ENCODE data around the gene MS4A10. TPM values are rescaled to one million over a fixed set of nuclear protein-coding genes. Genes with fewer than 3 reads are reported as not detected.

MS4A10 gene
- polyA plus RNA-seq, 3 donors from 2014 or later = not detected

- no peaks in the 10 kb centered on the region for H3K4me1 Mint-ChIP-seq
- DNase-seq = no peak
- no peak overlapping the region for H3K27ac Mint-ChIP-seq
- H3K27me3 Mint-ChIP-seq (ENCODE audit: low read depth in 3 of 3) = peaks cover 4 to 7% (median 4%) of the 10 kb centered on the region in 3 donors
- H3K9me3 Mint-ChIP-seq = peaks cover 0 to 2% (median 0%) of the 10 kb centered on the region in 6 donors
- H3K36me3 Mint-ChIP-seq = no peaks in the 10 kb centered on the region
- no peak overlapping the region for H3K4me3 Mint-ChIP-seq
Measured at GRCh38 chr11:60831501-60832079, 46.5 kb downstream of the MS4A10 start.

- Mint-ChIP-seq H3K4me1 (no peaks in the 10 kb centered on the region), H3K4me3 (no peak overlapping the region), H3K9me3 (no peaks in the 10 kb centered on the region), H3K27me3 (ENCODE audit: low read depth in 3 of 3) (peaks cover 0 to 7% (median 2%) of the 10 kb centered on the region in 3 donors), H3K27ac (no peak overlapping the region), H3K36me3 (no peaks in the 10 kb centered on the region)
- DNase-seq = no peak
Measured at GRCh38 chr11:60834742-60835533, 49.8 kb downstream of the MS4A10 start.

DNA sequence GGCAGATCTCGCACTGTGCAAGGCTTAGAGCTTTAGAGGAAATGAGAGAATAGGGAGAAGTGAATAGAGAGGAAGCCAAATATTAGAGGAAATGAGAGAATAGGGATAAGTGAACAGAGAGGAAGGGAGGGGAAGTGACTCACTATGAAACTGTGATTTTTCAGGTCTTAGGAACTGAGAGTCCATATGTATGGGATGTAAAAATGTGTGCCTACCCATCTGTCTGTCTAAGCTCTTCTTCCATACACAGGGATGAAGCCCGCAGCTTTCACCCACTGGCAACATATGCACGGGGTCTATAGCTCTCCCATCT is 50.4 kb downstream of the MS4A10 start:
- Mint-ChIP-seq H3K27me3 (ENCODE audit: low read depth in 3 of 3) (peaks cover 0 to 7% (median 2%) of the 10 kb centered on the region in 3 donors), H3K4me3 (no peak overlapping the region), H3K36me3 (no peaks in the 10 kb centered on the region), H3K9me3 (no peaks in the 10 kb centered on the region), H3K27ac (no peak overlapping the region), H3K4me1 (no peaks in the 10 kb centered on the region)
- no peak for DNase-seq

DNA sequence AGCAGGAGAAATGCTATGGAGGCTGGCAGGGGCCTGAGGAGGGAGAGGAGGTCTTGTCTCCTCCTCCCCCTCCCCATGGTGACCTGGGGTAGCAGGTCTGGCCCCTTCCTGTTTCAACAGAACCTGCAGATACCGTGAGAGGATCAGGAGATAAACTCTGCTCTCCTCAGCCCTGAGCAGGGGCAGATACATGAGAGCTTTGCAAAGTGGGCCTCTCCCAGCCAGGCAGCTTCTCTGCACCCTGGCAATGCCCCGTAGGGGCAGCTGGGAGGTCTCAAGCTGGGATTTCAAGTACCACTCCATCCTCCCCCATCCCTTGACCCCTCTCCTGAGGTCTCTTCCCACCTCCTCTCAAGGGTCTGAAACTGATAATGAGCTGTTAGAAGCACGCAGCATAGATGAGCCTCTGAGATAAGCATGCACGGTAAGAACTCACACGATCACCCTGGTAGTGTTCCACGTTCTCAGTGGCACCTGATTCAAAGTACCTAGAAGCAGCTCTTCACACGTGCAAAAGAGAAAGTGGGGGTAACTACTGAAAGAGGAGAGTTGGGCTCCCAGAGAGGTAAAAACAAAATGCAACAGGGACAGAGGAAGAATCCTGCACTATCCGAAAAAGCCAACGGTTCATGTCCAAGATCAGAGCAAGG is 51.9 kb downstream of the MS4A10 start:
- Mint-ChIP-seq H3K9me3 (no peaks in the 10 kb centered on the region), H3K27me3 (ENCODE audit: low read depth in 3 of 3) (peaks cover 3 to 16% (median 8%) of the 10 kb centered on the region in 3 donors), H3K36me3 (peaks cover 0 to 3% (median 0%) of the 10 kb centered on the region in 3 donors), H3K27ac (peak overlapping the region in 1 of 6 donors; percentile 8), H3K4me3 (no peak overlapping the region), H3K4me1 (peaks cover 12% of the 10 kb centered on the region in 2 donors)
- no peak for DNase-seq

DNA sequence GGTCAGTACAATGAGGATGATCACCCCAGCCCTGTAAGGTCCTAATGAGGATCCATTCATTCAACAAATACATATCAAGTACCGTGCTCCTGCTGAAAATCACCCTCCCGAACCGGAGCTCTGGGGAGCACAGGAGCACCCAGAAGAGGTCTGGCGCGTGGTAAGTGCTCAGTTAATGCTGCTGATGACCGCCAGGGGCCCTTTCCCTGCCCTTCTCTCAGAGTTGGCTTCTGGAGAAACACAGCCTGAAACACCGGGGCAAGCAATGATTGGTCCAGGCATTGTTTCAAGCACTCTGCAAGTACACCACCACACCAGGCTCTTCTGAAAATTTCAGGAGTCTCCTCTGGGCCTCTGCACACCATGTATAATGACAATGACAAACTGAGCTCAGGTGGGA is 53.0 kb downstream of the MS4A10 start:
- Mint-ChIP-seq H3K36me3 (peaks cover 0 to 3% (median 0%) of the 10 kb centered on the region in 3 donors), H3K27me3 (ENCODE audit: low read depth in 3 of 3) (peaks cover 5 to 17% (median 11%) of the 10 kb centered on the region in 3 donors), H3K9me3 (no peaks in the 10 kb centered on the region), H3K27ac (no peak overlapping the region), H3K4me3 (no peak overlapping the region), H3K4me1 (peaks cover 24% of the 10 kb centered on the region in 2 donors)
- DNase-seq = no peak

- Mint-ChIP-seq H3K4me3 (peak overlapping the region; percentile 89 to 94 (median 93)), H3K36me3 (peaks cover 0 to 3% (median 0%) of the 10 kb centered on the region in 3 donors), H3K4me1 (peaks cover 41 to 46% of the 10 kb centered on the region in 2 donors), H3K27me3 (ENCODE audit: low read depth in 3 of 3) (peaks cover 5 to 17% (median 11%) of the 10 kb centered on the region in 3 donors), H3K9me3 (no peaks in the 10 kb centered on the region), H3K27ac (peak overlapping the region; percentile 57 to 90 (median 82))
- no peak for DNase-seq
Measured at GRCh38 chr11:60840470-60841430, 55.6 kb downstream of the MS4A10 start.

DNA sequence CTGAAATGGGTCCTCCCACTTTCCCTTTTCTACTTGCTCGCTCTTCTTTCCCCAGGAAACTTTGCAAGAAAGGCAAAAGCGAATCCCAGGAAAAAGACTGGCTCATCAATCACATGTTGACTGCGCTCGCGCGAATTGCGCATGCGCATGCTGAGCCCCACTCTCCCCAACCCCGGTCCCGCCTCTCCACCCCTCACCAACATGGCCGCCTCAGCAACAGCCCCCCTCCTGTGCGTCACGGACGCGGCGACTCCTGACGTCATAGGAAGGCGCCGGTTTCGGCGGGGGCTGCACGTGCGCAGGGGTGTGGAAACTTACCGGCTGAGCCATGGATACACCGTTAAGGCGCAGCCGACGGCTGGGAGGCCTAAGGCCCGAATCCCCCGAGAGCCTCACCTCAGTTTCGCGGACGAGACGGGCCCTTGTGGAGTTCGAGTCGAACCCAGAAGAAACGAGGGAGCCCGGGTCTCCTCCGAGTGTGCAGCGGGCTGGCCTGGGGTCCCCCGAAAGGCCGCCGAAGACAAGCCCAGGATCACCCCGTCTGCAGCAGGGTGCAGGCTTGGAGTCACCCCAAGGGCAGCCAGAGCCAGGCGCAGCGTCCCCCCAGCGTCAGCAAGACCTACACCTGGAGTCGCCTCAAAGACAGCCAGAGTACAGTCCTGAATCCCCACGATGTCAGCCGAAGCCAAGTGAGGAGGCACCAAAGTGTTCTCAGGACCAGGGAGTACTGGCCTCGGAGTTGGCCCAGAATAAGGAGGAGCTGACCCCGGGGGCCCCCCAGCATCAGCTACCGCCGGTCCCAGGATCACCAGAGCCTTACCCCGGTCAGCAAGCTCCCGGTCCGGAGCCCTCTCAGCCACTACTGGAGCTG is 56.9 kb downstream of the MS4A10 start, which contains the start of gene CCDC86:
CCDC86 (plus strand) TSS at position 317 of the 871 bp plus-strand sequence; CDS start at position 329, 12 bp downstream.
- Mint-ChIP-seq H3K36me3 (peaks cover 0 to 3% (median 0%) of the 10 kb centered on the region in 3 donors), H3K4me1 (peaks cover 41 to 46% of the 10 kb centered on the region in 2 donors), H3K4me3 (peak within 1 kb of the TSS; percentile 89 to 94 (median 93)), H3K27ac (peak within 1 kb of the TSS; percentile 87 to 98 (median 96)), H3K9me3 (no peaks in the 10 kb centered on the region), H3K27me3 (ENCODE audit: low read depth in 3 of 3) (peaks cover 5 to 13% (median 11%) of the 10 kb centered on the region in 3 donors)
- DNase-seq = peak; percentile 97 to 98 (median 98)

GRCh38 chr11:60842668-60843600 is 57.8 kb downstream of the MS4A10 start:
- Mint-ChIP-seq H3K27ac (peak overlapping the region; percentile 54 to 98 (median 92)), H3K36me3 (peaks cover 0 to 3% (median 0%) of the 10 kb centered on the region in 3 donors), H3K9me3 (no peaks in the 10 kb centered on the region), H3K4me1 (peaks cover 41 to 46% of the 10 kb centered on the region in 2 donors), H3K4me3 (peak overlapping the region; percentile 89 to 94 (median 93)), H3K27me3 (ENCODE audit: low read depth in 3 of 3) (peaks cover 5 to 13% (median 11%) of the 10 kb centered on the region in 3 donors)
- DNase-seq = no peak

DNA sequence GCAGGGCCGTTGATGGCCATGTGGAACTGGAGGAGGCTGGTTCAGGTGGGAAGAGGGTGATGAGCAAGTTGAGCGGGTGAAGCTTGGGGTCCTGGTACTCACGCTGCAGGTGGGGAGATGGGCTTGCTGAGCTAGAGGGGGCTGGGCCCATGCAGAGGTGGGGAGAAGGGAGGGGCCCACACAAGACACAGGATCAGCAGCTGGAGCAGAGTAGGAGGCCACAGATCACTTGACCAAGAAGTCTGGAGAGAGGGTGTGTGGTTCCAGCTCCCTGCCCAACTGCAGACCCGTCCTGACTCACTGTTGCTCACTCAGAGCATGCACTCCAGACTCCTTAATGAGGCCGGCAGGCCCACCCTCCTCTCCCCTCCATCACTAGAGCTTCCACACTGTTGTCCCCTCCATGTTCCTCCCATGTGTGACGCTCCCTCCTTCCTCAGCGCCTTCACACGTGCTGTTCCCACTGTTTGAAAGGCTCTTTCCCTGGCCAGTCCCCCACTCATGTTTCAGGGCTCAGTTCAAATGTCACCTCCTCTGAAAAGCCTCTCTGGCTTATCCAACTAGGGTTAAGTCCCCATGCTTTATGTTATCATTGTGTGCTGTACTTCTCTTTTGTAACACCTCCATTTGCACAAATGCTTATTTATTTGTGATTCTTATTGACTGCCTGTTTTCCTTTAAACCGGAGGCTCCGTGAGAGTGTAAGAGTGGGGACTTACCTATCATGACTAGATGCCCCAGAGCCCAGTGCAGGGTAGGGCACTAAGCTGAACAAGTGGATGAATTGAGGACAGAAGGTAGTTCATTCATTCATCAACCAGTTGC is 59.1 kb downstream of the MS4A10 start:
- H3K27ac Mint-ChIP-seq = peak overlapping the region in 3 of 6 donors; percentile 35 to 64 (median 47)
- DNase-seq = no peak
- peaks cover 0 to 5% (median 3%) of the 10 kb centered on the region in 3 donors for H3K36me3 Mint-ChIP-seq
- H3K27me3 Mint-ChIP-seq (ENCODE audit: low read depth in 3 of 3) = peaks cover 5 to 13% (median 11%) of the 10 kb centered on the region in 3 donors
- H3K4me3 Mint-ChIP-seq = peak overlapping the region; percentile 19 to 93 (median 48)
- peaks cover 41 to 46% of the 10 kb centered on the region in 2 donors for H3K4me1 Mint-ChIP-seq
- H3K9me3 Mint-ChIP-seq = no peaks in the 10 kb centered on the region

DNA sequence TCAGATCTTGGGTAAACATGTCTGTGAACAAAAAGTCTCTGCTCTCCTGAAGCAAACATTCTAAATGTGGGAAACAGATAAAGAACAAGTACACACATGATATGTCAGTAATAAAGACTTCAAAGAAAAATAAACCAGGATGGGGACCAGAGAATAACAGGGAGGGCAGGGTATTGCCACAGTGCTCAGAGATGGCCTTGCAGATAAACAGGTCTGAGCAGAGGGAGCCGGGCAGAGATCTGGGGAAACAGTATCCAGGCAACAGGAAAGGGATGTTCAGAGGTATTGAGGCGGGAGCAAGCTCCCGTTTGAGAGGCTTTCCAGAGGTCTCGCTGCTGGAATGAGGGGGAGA is 59.7 kb downstream of the MS4A10 start:
- Mint-ChIP-seq H3K36me3 (peaks cover 0 to 6% (median 3%) of the 10 kb centered on the region in 3 donors), H3K4me3 (peak overlapping the region in 4 of 5 donors; percentile 19 to 93 (median 42)), H3K9me3 (no peaks in the 10 kb centered on the region), H3K27ac (peak overlapping the region in 2 of 6 donors; percentile 8 to 63), H3K27me3 (ENCODE audit: low read depth in 3 of 3) (peaks cover 5 to 13% (median 11%) of the 10 kb centered on the region in 3 donors), H3K4me1 (peaks cover 41 to 46% of the 10 kb centered on the region in 2 donors)
- no peak for DNase-seq

DNA sequence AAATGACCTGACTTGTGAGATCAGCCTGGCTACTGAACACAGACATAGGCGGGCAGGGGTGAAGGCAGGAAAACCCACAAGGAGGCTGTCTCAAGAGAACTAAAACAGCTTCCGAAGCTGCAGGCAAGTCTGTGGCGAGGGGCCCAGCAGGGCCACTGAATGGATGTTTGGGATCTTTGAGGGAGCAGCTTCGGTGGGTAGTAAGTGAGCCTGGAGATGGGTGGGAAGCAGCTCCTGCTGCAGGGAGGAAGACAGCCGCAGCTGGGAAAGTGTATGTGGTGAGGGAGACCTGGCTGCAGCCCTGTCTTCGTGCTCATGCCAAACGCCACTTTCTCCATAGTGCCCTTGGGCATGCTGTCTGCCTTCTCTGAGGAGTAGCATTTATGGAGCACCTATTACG is 60.2 kb downstream of the MS4A10 start:
- H3K4me3 Mint-ChIP-seq = no peak overlapping the region
- no peak overlapping the region for H3K27ac Mint-ChIP-seq
- DNase-seq = no peak
- peaks cover 41 to 46% of the 10 kb centered on the region in 2 donors for H3K4me1 Mint-ChIP-seq
- H3K9me3 Mint-ChIP-seq = no peaks in the 10 kb centered on the region
- H3K27me3 Mint-ChIP-seq (ENCODE audit: low read depth in 3 of 3) = peaks cover 5 to 13% (median 11%) of the 10 kb centered on the region in 3 donors
- H3K36me3 Mint-ChIP-seq = peaks cover 0 to 8% (median 3%) of the 10 kb centered on the region in 3 donors

Data from immature natural killer cell (primary cell).